WERI-Rb-1 (cell line): ENCODE data around the gene SERTAD4.

Experiments used
- DNase-seq: peaks from one replicate; pipeline ENCODE4 v3.0.0-alpha.2; 2020
- H3K27ac ChIP-seq: fragments of 250-450 bp; sonication (Bioruptor Pico); 2 replicates; pipeline ENCODE4 v1.5.1; 2020; ENCODE audit warnings: mild to moderate bottlenecking, moderate library complexity
- H3K27me3 ChIP-seq: fragments of 250-450 bp; sonication (Bioruptor Pico); 2 replicates; pipeline ENCODE4 v1.5.1; 2021; ENCODE audit warnings: mild to moderate bottlenecking, low read depth, moderate library complexity; ENCODE audit not compliant: insufficient read depth, severe bottlenecking
- H3K36me3 ChIP-seq: fragments of 250-450 bp; sonication (Bioruptor Pico); 2 replicates; pipeline ENCODE4 v1.5.1; 2020; ENCODE audit warnings: mild to moderate bottlenecking, moderate library complexity
- H3K4me3 ChIP-seq: 2 replicates; pipeline ENCODE4 v1.5.1; 2011; ENCODE audit warnings: low read depth, mild to moderate bottlenecking, control low read depth, low read length
- H3K9me3 ChIP-seq: fragments of 250-450 bp; sonication (Bioruptor Pico); 2 replicates; pipeline ENCODE4 v1.5.1; 2021; ENCODE audit warnings: mild to moderate bottlenecking, moderate library complexity; ENCODE audit not compliant: severe bottlenecking
- TF ChIP-seq, protein P1 (sequence below): IDR thresholded peaks from 2 replicates; pipeline ENCODE4 v1.5.1; 2011; ENCODE audit warnings: low read depth, mild to moderate bottlenecking, control low read depth, inconsistent platforms, low read length

Gene SERTAD4

GRCh38 chr1:210198840-210199239 lies 33.8 kb upstream of the SERTAD4 start:
- peaks cover 9% of the 10 kb centered on the region for H3K9me3 ChIP-seq
- H3K36me3 ChIP-seq: no peaks in the 10 kb centered on the region
- H3K4me3 ChIP-seq: no peak overlapping the region
- TF ChIP-seq, protein P1, sequence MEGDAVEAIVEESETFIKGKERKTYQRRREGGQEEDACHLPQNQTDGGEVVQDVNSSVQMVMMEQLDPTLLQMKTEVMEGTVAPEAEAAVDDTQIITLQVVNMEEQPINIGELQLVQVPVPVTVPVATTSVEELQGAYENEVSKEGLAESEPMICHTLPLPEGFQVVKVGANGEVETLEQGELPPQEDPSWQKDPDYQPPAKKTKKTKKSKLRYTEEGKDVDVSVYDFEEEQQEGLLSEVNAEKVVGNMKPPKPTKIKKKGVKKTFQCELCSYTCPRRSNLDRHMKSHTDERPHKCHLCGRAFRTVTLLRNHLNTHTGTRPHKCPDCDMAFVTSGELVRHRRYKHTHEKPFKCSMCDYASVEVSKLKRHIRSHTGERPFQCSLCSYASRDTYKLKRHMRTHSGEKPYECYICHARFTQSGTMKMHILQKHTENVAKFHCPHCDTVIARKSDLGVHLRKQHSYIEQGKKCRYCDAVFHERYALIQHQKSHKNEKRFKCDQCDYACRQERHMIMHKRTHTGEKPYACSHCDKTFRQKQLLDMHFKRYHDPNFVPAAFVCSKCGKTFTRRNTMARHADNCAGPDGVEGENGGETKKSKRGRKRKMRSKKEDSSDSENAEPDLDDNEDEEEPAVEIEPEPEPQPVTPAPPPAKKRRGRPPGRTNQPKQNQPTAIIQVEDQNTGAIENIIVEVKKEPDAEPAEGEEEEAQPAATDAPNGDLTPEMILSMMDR: no peak
- H3K27ac ChIP-seq: no peak overlapping the region
- no peak for DNase-seq
- no peaks in the 10 kb centered on the region for H3K27me3 ChIP-seq

- Histone ChIP-seq H3K27me3 (no peaks in the 10 kb centered on the region), H3K36me3 (no peaks in the 10 kb centered on the region), H3K9me3 (peaks cover 9% of the 10 kb centered on the region), H3K27ac (no peak overlapping the region), H3K4me3 (no peak overlapping the region)
- DNase-seq: no peak
- TF ChIP-seq, protein P1: no peak
Measured at GRCh38 chr1:210200124-210200736, 32.4 kb upstream of the SERTAD4 start.

GRCh38 chr1:210201681-210202080 lies 30.9 kb upstream of the SERTAD4 start:
- TF ChIP-seq, protein P1: no peak
- no peak for DNase-seq
- H3K4me3 ChIP-seq: no peak overlapping the region
- H3K36me3 ChIP-seq: no peaks in the 10 kb centered on the region
- H3K9me3 ChIP-seq: no peaks in the 10 kb centered on the region
- no peak overlapping the region for H3K27ac ChIP-seq
- no peaks in the 10 kb centered on the region for H3K27me3 ChIP-seq

DNA sequence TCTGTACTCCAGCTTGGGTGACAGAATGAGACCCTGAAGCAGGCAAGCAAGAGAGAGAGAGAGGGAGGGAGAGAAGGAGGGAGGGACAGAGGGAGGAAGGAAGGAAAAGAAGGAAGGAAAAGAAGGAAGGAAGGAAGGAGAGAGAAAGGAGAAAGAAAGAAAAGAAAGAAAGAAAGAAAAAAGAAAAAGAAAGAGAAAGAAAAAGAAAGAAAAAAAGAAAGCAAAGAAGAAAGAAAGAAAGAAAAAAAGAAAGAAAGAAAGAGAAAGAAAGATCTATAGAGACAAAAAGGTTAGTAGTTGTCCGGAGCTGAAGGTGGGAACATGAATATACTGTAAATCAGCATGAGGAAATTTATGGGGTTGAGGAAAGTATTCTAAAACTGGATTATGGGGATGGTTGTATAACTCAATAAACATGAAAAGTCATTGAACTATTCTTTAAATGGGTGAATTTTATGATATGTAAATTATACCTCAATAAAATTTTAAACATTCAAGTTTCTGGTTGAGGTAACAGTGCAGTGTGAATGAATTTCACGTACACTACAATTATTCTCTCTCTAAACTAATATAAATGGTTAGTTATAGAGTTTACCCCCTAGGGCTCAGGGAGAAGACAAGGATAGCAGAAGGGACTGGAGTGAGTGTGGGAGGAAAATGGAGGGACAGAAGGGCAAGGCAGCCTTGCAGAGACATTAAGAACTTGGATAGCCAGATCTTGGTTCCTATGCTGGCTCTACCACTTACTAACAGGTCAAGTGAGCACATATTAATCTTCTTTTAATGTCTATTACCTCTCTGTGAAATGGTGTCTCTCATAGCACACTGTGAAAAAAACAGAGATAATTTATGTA lies 24.8 kb upstream of the SERTAD4 start:
- TF ChIP-seq, protein P1: no peak
- H3K36me3 ChIP-seq: no peaks in the 10 kb centered on the region
- no peak overlapping the region for H3K27ac ChIP-seq
- H3K9me3 ChIP-seq: no peaks in the 10 kb centered on the region
- H3K27me3 ChIP-seq: no peaks in the 10 kb centered on the region
- DNase-seq: no peak
- H3K4me3 ChIP-seq: no peak overlapping the region

- TF ChIP-seq, protein P1: no peak
- no peak overlapping the region for H3K27ac ChIP-seq
- no peak overlapping the region for H3K4me3 ChIP-seq
- no peaks in the 10 kb centered on the region for H3K27me3 ChIP-seq
- H3K36me3 ChIP-seq: no peaks in the 10 kb centered on the region
- DNase-seq: no peak
- H3K9me3 ChIP-seq: no peaks in the 10 kb centered on the region
Measured at GRCh38 chr1:210213335-210213734, 19.3 kb upstream of the SERTAD4 start.
